H1 (cell line): ENCODE results near the gene DOHH. TPM values are rescaled to one million over a fixed set of nuclear protein-coding genes. Genes with fewer than 3 reads are reported as not detected.

ENCODE experiments used
- CHD1 ChIP-seq: IDR thresholded peaks from 2 replicates; pipeline ENCODE4 v1.6.1; 2012; ENCODE audit warnings: low read depth, low read length, improper control_type of control experiment
- HDAC2 ChIP-seq, 2 experiments: fragments of 300-600 bp in 1 of 2; sonication (generic) in 1 of 2; IDR thresholded peaks; 2 replicates each; pipeline ENCODE4 v1.6.1; 2011 to 2012; ENCODE audit warnings: low read depth in 2 of 2, low read length in 2 of 2, mild to moderate bottlenecking in 2 of 2, moderate library complexity in 2 of 2, borderline replicate concordance in 1 of 2, inconsistent platforms in 1 of 2
- NRF1 ChIP-seq: IDR thresholded peaks from 2 replicates; pipeline ENCODE4 v1.6.1; 2011; ENCODE audit warnings: mild to moderate bottlenecking, low read depth, low read length, improper control_type of control experiment
- polyA plus RNA-seq, 7 experiments: library from polyadenylated mRNA; depleted of rRNA in 3 of 7; stranded (reverse) in 5 of 7; unstranded in 2 of 7; fragments of >200 nt in 5 of 7; fragments of 200-250 nt in 2 of 7; gene quantifications; 1 replicate in 5 of 7; 2 replicates in 1 of 7; 4 replicates in 1 of 7; pipeline versions ENCODE4 v1.2.1 to v1.2.3, GENCODE V29; 2011 to 2013; ENCODE audit warnings: missing spikeins in 2 of 7, mixed read lengths in 2 of 7
- total RNA-seq: library from RNA; stranded (reverse); fragmentation: NEBNext Ultra II Directional; extraction: Animal tissue kit (Norgen Biotek cat#: 25700); gene quantifications from 2 replicates; pipeline ENCODE4 v1.2.1, GENCODE V29; 2021

DOHH gene
- total and polyA plus RNA-seq, 2 of the 8 experiments (the other 6 are each of a cell fraction or from before 2014, with no cell fraction given) = 7.3 to 17.7 TPM

DNA sequence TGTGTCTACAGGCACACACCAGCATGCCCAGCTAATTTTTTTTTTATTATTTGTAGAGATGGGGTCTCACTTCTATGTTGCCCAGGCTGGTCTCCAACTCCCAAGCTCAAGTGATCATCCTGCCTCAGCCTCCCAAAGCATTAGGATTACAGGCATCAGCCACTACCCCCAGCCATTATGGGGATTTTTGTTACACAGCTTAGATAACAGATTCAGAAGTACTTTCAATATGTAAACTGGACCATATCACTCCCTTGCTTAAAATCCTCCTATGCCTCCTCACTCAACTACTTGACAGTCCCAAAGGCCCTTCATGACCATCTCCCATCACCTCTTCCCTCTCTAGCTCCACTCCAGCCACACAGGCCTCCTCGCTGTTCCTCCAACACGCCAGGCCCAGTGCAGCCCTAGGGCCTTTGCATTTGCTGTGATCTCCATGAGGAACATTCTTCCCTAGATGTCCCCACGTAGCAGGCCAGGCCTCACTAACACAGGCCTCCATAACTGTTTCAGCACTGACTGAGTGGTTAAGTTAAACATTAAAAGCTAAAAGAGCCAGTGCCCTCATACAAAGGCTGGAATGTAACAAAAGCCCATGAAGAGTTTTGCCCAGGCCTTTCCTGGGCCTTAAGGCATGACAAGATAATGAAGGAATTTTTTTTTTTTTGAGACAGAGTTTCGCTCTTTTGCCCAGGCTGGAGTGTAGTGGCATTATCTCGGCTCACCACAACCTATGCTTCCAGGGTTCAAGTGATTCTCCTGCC lies 2.5 kb downstream of the DOHH start (continued):
- no peak for TF ChIP-seq CHD1
- TF ChIP-seq NRF1 = no peak
- TF ChIP-seq HDAC2 (IDR thresholded peaks at IDR 0.05; ENCODE audit: borderline replicate concordance in 1 of 2, low read depth in 2 of 2, low read length in 2 of 2) = no peak
